ENCODE data around the gene KCTD2. TPM values are rescaled to one million over a fixed set of nuclear protein-coding genes. Genes with fewer than 3 reads are reported as not detected.

KCTD2 gene
- total and polyA plus RNA-seq, 9 of the 15 experiments (the other 6 are each of a cell fraction or from before 2014, with no cell fraction given): 1.7 to 32.9 (median 15.8) TPM

- TF ChIP-seq, protein P1, sequence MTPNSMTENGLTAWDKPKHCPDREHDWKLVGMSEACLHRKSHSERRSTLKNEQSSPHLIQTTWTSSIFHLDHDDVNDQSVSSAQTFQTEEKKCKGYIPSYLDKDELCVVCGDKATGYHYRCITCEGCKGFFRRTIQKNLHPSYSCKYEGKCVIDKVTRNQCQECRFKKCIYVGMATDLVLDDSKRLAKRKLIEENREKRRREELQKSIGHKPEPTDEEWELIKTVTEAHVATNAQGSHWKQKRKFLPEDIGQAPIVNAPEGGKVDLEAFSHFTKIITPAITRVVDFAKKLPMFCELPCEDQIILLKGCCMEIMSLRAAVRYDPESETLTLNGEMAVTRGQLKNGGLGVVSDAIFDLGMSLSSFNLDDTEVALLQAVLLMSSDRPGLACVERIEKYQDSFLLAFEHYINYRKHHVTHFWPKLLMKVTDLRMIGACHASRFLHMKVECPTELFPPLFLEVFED (CRISPR knock-in tag; conservative IDR thresholded peaks at IDR 0.05): no peak
- TF ChIP-seq, protein P2, sequence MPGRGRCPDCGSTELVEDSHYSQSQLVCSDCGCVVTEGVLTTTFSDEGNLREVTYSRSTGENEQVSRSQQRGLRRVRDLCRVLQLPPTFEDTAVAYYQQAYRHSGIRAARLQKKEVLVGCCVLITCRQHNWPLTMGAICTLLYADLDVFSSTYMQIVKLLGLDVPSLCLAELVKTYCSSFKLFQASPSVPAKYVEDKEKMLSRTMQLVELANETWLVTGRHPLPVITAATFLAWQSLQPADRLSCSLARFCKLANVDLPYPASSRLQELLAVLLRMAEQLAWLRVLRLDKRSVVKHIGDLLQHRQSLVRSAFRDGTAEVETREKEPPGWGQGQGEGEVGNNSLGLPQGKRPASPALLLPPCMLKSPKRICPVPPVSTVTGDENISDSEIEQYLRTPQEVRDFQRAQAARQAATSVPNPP (IDR thresholded peaks at IDR 0.05; ENCODE audit: borderline replicate concordance, insufficient read depth, insufficient read length): no peak
- TF ChIP-seq IRF1 (CRISPR knock-in tag; IDR thresholded peaks at IDR 0.05; ENCODE audit: borderline replicate concordance): 0 out of 2 replicates have a peak, but pooled peaks have one; percentile 5
- no peak for TF ChIP-seq ZNF140 (CRISPR knock-in tag; IDR thresholded peaks at IDR 0.05)
- 0 out of 2 replicates have a peak, but pooled peaks have one; percentile 51 for TF ChIP-seq NR4A1 (CRISPR knock-in tag; IDR thresholded peaks at IDR 0.05)
- no peak for TF ChIP-seq NR4A1 (tag; IDR thresholded peaks at IDR 0.05)
- TF ChIP-seq NKRF (IDR thresholded peaks at IDR 0.05; ENCODE audit: borderline replicate concordance): peak; percentile 74; the same call in 1 of the 2 replicates
- TF ChIP-seq PCBP1 (IDR thresholded peaks at IDR 0.05; ENCODE audit: low read depth, low read length, poor library complexity, severe bottlenecking): no peak
- no peak for TF ChIP-seq MYNN (IDR thresholded peaks at IDR 0.05)
- TF ChIP-seq MYNN (CRISPR knock-in tag; IDR thresholded peaks at IDR 0.05): no peak
- TF ChIP-seq, protein P3, sequence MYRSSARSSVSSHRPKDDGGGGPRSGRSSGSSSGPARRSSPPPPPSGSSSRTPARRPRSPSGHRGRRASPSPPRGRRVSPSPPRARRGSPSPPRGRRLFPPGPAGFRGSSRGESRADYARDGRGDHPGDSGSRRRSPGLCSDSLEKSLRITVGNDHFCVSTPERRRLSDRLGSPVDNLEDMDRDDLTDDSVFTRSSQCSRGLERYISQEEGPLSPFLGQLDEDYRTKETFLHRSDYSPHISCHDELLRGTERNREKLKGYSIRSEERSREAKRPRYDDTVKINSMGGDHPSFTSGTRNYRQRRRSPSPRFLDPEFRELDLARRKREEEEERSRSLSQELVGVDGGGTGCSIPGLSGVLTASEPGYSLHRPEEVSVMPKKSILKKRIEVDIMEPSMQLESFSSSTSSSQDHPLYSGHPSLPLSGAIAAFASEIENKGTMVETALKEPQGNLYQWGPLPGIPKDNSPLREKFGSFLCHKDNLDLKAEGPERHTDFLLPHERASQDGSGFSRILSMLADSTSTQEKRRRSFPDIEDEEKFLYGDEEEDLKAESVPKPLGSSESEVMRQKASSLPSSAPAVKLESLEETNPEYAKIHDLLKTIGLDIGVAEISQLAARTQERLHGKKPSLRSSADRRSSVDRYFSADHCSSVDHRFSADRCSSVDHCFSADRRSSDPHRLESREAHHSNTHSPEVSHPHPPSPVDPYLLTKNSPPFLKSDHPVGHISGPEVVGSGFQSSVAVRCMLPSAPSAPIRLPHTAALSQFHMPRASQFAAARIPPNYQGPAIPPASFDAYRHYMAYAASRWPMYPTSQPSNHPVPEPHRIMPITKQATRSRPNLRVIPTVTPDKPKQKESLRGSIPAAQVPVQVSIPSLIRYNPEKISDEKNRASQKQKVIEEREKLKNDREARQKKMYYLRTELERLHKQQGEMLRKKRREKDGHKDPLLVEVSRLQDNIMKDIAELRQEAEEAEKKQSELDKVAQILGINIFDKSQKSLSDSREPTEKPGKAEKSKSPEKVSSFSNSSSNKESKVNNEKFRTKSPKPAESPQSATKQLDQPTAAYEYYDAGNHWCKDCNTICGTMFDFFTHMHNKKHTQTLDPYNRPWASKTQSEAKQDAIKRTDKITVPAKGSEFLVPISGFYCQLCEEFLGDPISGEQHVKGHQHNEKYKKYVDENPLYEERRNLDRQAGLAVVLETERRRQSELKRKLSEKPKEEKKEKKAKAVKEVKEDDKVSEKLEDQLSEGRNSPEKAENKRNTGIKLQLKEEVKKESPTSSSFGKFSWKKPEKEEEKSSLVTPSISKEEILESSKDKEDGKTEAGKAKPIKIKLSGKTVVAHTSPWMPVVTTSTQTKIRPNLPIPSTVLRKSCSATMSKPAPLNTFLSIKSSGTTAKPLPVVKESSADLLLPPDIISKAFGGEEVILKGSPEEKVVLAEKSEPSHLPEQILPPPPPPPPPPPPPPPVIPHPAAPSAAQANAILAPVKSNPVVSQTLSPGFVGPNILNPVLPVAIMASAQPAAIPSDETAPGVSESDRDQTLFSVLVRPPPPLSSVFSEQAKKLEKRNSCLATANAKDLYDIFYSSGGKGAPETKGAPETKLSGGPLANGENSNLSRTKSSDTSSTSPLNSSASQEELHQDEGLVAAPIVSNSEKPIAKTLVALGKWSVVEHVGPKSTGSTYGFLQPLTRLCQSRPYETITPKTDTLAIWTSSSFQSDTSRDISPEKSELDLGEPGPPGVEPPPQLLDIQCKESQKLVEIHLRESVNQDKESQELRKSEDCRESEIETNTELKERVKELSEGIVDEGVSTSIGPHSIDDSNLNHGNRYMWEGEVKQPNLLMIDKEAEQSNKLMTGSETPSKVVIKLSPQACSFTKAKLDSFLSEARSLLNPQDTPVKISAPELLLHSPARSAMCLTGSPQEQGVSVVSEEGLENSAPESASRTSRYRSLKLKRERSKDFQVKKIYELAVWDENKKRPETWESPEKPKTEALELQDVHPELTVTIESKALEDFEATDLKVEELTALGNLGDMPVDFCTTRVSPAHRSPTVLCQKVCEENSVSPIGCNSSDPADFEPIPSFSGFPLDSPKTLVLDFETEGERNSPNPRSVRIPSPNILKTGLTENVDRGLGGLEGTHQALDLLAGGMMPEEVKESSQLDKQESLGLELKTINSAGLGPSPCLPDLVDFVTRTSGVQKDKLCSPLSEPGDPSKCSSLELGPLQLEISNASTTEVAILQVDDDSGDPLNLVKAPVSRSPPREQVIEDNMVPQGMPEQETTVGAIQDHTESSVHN (IDR thresholded peaks at IDR 0.05; ENCODE audit: borderline replicate concordance in 1 of 2, low read depth in 1 of 2): no peak
- TF ChIP-seq ZC3H4 (CRISPR knock-in tag; IDR thresholded peaks at IDR 0.05; ENCODE audit: borderline replicate concordance): no peak
- TF ChIP-seq TAL1 (IDR thresholded peaks at IDR 0.05): peak; percentile 14; the same call in 1 of the 2 replicates
Observed at GRCh38 chr17:75034236-75034908, 12.7 kb upstream of the KCTD2 start (continued).
